Lung (tissue), 12 donors: ENCODE measurements around the gene SLCO1B3. TPM values are rescaled to one million over a fixed set of nuclear protein-coding genes. Genes with fewer than 3 reads are reported as not detected.
A peak's percentile ranks its signal among the peaks of the same experiment; 100 is the strongest.

Experiments
- ATAC-seq: fragments of 200-7000 bp; cut with Tn5 transposase; one replicate; pipeline ENCODE4 v1.9.1; 2020; ENCODE audit warnings: moderate number of reproducible peaks; ENCODE audit not compliant: insufficient read depth, low FRiP score
- DNase-seq, 3 donors: peaks; one replicate each; pipeline ENCODE4 v3.0.0-alpha.2; 2013 to 2017
- H3K27ac ChIP-seq, 2 donors: one replicate each; pipeline ENCODE4 v1.5.1; 2013; ENCODE audit warnings: mild to moderate bottlenecking in 2 of 2, moderate library complexity in 2 of 2, control low read depth in 1 of 2, inconsistent platforms in 1 of 2, low read depth in 1 of 2, low read length in 1 of 2
- H3K27me3 ChIP-seq, 3 donors: one replicate each; pipeline ENCODE4 v1.5.1; 2013; ENCODE audit warnings: low read length in 2 of 3; ENCODE audit not compliant: control insufficient read depth in 3 of 3, insufficient read depth in 3 of 3
- H3K36me3 ChIP-seq, 4 donors: one replicate each; pipeline ENCODE4 v1.5.1; 2013; ENCODE audit warnings: low read length in 4 of 4, mild to moderate bottlenecking in 1 of 4, moderate library complexity in 1 of 4; ENCODE audit not compliant: control insufficient read depth in 4 of 4, insufficient read depth in 4 of 4
- H3K4me1 ChIP-seq, 5 donors: one replicate each; pipeline ENCODE4 v1.5.1; 2013; ENCODE audit warnings: low read length in 5 of 5, mild to moderate bottlenecking in 2 of 5, moderate library complexity in 1 of 5; ENCODE audit not compliant: control insufficient read depth in 5 of 5, insufficient read depth in 5 of 5
- H3K4me3 ChIP-seq: one replicate; pipeline ENCODE4 v1.5.1; 2013; ENCODE audit warnings: mild to moderate bottlenecking, control low read depth, moderate library complexity
- H3K9ac ChIP-seq, 2 donors: one replicate each; pipeline ENCODE4 v1.5.1; 2013; ENCODE audit warnings: low read length in 2 of 2, control low read depth in 1 of 2; ENCODE audit not compliant: insufficient read depth in 1 of 2
- H3K9me3 ChIP-seq, 4 donors: one replicate each; pipeline ENCODE4 v1.5.1; 2013; ENCODE audit warnings: low read length in 3 of 4, mild to moderate bottlenecking in 1 of 4, moderate library complexity in 1 of 4; ENCODE audit not compliant: control insufficient read depth in 4 of 4, insufficient read depth in 3 of 4
- CTCF ChIP-seq: IDR thresholded peaks from 2 replicates; pipeline ENCODE4 v1.5.1; 2012; ENCODE audit warnings: mild to moderate bottlenecking; ENCODE audit errors: control extremely low read depth, extremely low read depth
- WGBS, 2 donors: extraction: QIAGEN DNeasy Blood & Tissue Kit; methylation state at CpG; one replicate each; pipeline ENCODE4 v1.1.7; 2013; 5-methylcytosine and 5-hydroxymethylcytosine counted together
- polyA plus RNA-seq, 2 donors: library from polyadenylated mRNA; stranded (reverse); fragments of 200-250 nt; gene quantifications; one replicate each; pipeline ENCODE4 v1.2.1, GENCODE V29; 2013
- total RNA-seq, 2 donors: library from RNA; depleted of rRNA in 1 of 2; stranded (reverse); fragments of >200 nt in 1 of 2; gene quantifications; one replicate each; pipeline ENCODE4 v1.2.1, GENCODE V29; 2014 to 2021
- donor health status: control.
- donor health status: control.
- donor health status: Bipolar disorder and iron deficiency.
- donor health status: healthy.
- donor health status: DM: yes; HTN: yes; CAD: no.

Gene SLCO1B3
- total and polyA plus RNA-seq, 4 donors = 0.02 to 0.12 (median 0.09) TPM; not detected in 1

DNA sequence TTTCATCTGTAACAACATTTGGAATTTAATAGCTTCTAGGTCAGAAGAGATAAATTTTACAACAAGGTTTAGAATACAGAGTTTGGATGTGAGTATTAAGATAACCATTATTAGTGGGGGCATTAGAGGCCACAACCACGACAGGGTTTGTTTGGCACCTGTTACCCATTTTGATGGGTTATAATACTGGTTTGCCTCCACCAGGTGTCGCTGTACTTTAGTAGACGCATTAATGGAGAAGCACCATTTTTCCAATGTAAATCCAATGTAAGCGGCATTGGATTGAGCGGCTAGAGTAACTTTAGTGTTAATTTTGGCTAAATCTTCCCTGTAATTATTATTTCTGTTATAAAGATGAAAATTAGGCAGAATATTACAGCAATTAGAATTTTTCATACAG lies 136.2 kb downstream of the SLCO1B3 start:
- ATAC-seq (no peak), DNase-seq (no peak)
- Histone ChIP-seq H3K27ac (no peak overlapping the region), H3K4me3 (no peak overlapping the region), H3K4me1 (no peaks in the 10 kb centered on the region), H3K9me3 (peaks cover 0 to 4% (median 0%) of the 10 kb centered on the region in 4 donors), H3K27me3 (no peaks in the 10 kb centered on the region), H3K36me3 (no peaks in the 10 kb centered on the region), H3K9ac (no peak overlapping the region)
- no peak for TF ChIP-seq CTCF
- 49 to 58% methylated on average over 5 of the region's 5 CpGs for WGBS, 2 donors

DNA sequence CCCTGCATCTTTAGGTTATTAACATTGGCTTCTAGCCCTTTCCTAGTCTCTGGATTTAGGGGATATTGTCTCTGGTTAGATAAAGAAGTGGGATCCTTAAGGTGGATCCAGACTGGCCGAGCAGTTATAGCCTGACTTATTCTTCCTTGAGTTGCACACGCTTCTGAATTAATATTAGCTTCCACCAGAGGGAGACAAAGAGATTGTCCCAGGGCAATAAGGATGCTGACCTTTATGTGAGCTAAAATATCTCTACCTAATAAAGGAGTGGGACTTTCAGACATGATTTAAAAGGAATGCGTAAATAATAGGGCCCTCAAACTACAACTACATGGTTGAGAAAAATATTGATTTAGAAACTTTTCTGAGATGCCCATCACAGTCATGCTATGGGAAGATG lies 139.7 kb downstream of the SLCO1B3 start:
- DNase-seq = peak in 1 of 3 donors; percentile 2
- no peak for TF ChIP-seq CTCF
- H3K4me1 ChIP-seq = no peaks in the 10 kb centered on the region
- H3K9me3 ChIP-seq = no peaks in the 10 kb centered on the region
- ATAC-seq = no peak
- no peaks in the 10 kb centered on the region for H3K27me3 ChIP-seq
- H3K36me3 ChIP-seq = no peaks in the 10 kb centered on the region
- no peak overlapping the region for H3K27ac ChIP-seq
- H3K4me3 ChIP-seq = no peak overlapping the region
- 59 to 72% methylated on average over 3 of the region's 3 CpGs for WGBS, 2 donors
- H3K9ac ChIP-seq = no peak overlapping the region

- WGBS, 2 donors = 79 to 86% methylated on average over 2 of the region's 2 CpGs
- DNase-seq (no peak), ATAC-seq (no peak)
- H3K4me1 ChIP-seq = no peaks in the 10 kb centered on the region
- peaks cover 0 to 5% (median 0%) of the 10 kb centered on the region in 4 donors for H3K9me3 ChIP-seq
- H3K27ac ChIP-seq = no peak overlapping the region
- H3K4me3 ChIP-seq = no peak overlapping the region
- H3K36me3 ChIP-seq = no peaks in the 10 kb centered on the region
- H3K27me3 ChIP-seq = no peaks in the 10 kb centered on the region
- H3K9ac ChIP-seq = no peak overlapping the region
- no peak for TF ChIP-seq CTCF
Observed at GRCh38 chr12:20963303-20963702, 152.8 kb downstream of the SLCO1B3 start.

DNA sequence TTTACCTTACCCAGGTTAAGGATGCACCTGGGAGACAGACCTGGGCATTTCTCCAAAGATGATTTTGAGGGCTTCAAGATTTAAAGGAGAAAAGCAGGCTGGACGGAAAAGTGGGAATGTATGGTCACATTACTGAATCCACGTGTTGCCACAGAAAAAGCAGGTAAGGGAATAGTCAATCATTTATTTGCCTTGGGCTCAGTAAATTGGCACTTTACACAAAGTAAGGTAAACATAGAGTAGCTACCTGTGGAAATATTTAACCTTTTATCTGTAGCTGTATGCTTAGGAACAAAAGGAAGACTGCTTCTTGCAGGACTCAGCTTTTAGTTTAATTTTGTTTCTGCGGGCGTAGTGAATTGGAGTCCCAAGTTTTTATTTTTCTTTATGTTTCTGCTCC lies 153.3 kb downstream of the SLCO1B3 start:
- TF ChIP-seq CTCF = no peak

More for the DNA sequence above, 153.3 kb downstream of the SLCO1B3 start:
- no peak overlapping the region for H3K9ac ChIP-seq
- peak in 1 of 3 donors; percentile 1 for DNase-seq
- no peak for ATAC-seq
- H3K9me3 ChIP-seq = peaks cover 0 to 5% (median 0%) of the 10 kb centered on the region in 4 donors
- 60 to 69% methylated on average over 4 of the region's 4 CpGs for WGBS, 2 donors
- H3K27me3 ChIP-seq = no peaks in the 10 kb centered on the region
- no peak overlapping the region for H3K4me3 ChIP-seq
- H3K36me3 ChIP-seq = no peaks in the 10 kb centered on the region
- no peaks in the 10 kb centered on the region for H3K4me1 ChIP-seq
- H3K27ac ChIP-seq = no peak overlapping the region
